A549 (cell line): ENCODE data around the gene DMRTC2. TPM values are rescaled to one million over a fixed set of nuclear protein-coding genes. Genes with fewer than 3 reads are reported as not detected.

ENCODE experiments used
- ATAC-seq, 2 experiments: fragments of 200-7000 bp in 1 of 2; fragments of >200 bp in 1 of 2; cut with Nextera tagmentation in 1 of 2; cut with Tn5 transposase in 1 of 2; 3 replicates each; pipeline versions ENCODE4 v1.8.0 to v1.9.1; 2018 to 2020; ENCODE audit warnings: mild to moderate bottlenecking in 1 of 2, moderate library complexity in 1 of 2
- CTCF ChIA-PET: fragments of 300-600 bp; sonication (Branson Sonifier 250); formaldehyde crosslinking; extraction: SDS; loops from one replicate; lab custom pipeline; 2021; ENCODE audit warnings: antibody characterized with exemption, inconsistent platforms; lab: Yijun Ruan, JAX
- POLR2A ChIA-PET: fragments of 350-600 bp; formaldehyde crosslinking; extraction: SDS; loops from one replicate; lab custom pipeline; 2021; ENCODE audit warnings: antibody characterized with exemption, inconsistent platforms; lab: Yijun Ruan, JAX
- DNase-seq, 2 experiments: peaks; one replicate each; pipeline versions ENCODE4 v3.0.0 to v3.0.0-alpha.2; 2011 to 2016; ENCODE audit warnings: low read depth in 1 of 2, low spot score in 1 of 2
- FAIRE-seq: peaks from 2 replicates; lab custom pipeline; 2011; peaks lifted over from hg19 to GRCh38; lab: Jason Lieb, UNC
- H3K27ac ChIP-seq, 2 experiments: fragments of >200 bp; sonication (Bioruptor Twin); formaldehyde crosslinking; 3 replicates each; pipeline ENCODE4 v1.5.1; 2016 to 2017
- H3K4me1 ChIP-seq: fragments of >200 bp; sonication (Bioruptor Twin); formaldehyde crosslinking; 3 replicates; pipeline ENCODE4 v1.6.1; 2016
- H3K4me2 ChIP-seq: fragments of >200 bp; sonication (Bioruptor Twin); formaldehyde crosslinking; 3 replicates; pipeline ENCODE4 v1.6.1; 2016
- H3K4me3 ChIP-seq: fragments of >200 bp; sonication (Bioruptor Twin); formaldehyde crosslinking; 3 replicates; pipeline ENCODE4 v1.5.1; 2016
- H3K9me3 ChIP-seq: fragments of >200 bp; sonication (Bioruptor Twin); formaldehyde crosslinking; 3 replicates; pipeline ENCODE4 v1.6.1; 2016
- ATOH8 ChIP-seq: fragments of 250-450 bp; sonication (Bioruptor Pico); IDR thresholded peaks from 2 replicates; pipeline ENCODE4 v1.5.0; 2020; ENCODE audit warnings: low read depth, mild to moderate bottlenecking, moderate library complexity
- BHLHE40 ChIP-seq: IDR thresholded peaks from 2 replicates; pipeline ENCODE4 v1.6.1; 2012; ENCODE audit warnings: low read depth, low read length, inconsistent platforms
- CBX2 ChIP-seq: fragments of 200-600 bp; sonication (generic); IDR thresholded peaks from 2 replicates; pipeline ENCODE4 v1.6.1; 2016; ENCODE audit warnings: low read depth, mild to moderate bottlenecking, borderline replicate concordance
- CBX8 ChIP-seq: fragments of 200-600 bp; sonication (generic); IDR thresholded peaks from 2 replicates; pipeline ENCODE4 v1.6.1; 2016
- CHD2 ChIP-seq: fragments of 150-350 bp; IDR thresholded peaks from 2 replicates; pipeline ENCODE4 v1.6.1; 2014; ENCODE audit warnings: low read length; ENCODE audit not compliant: partially characterized antibody
- E2F6 ChIP-seq: IDR thresholded peaks from 2 replicates; pipeline ENCODE4 v1.6.1; 2012; ENCODE audit warnings: low read depth, borderline replicate concordance
- ELK1 ChIP-seq: fragments of 150-350 bp; IDR thresholded peaks from 2 replicates; pipeline ENCODE4 v1.6.1; 2014; ENCODE audit warnings: low read depth, mild to moderate bottlenecking, low read length
- FOSL2 ChIP-seq, 2 experiments: fragments of 450-650 bp in 1 of 2; fragments of >200 bp in 1 of 2; sonication (Bioruptor Twin) in 1 of 2; formaldehyde crosslinking; IDR thresholded peaks; 2 replicates each; pipeline versions ENCODE4 v1.5.0 to v1.6.1; 2016 to 2020; ENCODE audit warnings: mild to moderate bottlenecking in 1 of 2, moderate library complexity in 1 of 2
- FOXS1 ChIP-seq: fragments of 250-450 bp; sonication (Bioruptor Pico); IDR thresholded peaks from 2 replicates; pipeline ENCODE4 v1.5.0; 2020; ENCODE audit warnings: mild to moderate bottlenecking, moderate library complexity
- HMGXB4 ChIP-seq: fragments of 250-450 bp; sonication (Bioruptor Pico); IDR thresholded peaks from 2 replicates; pipeline ENCODE4 v1.5.0; 2021; ENCODE audit warnings: mild to moderate bottlenecking, moderate library complexity, borderline replicate concordance
- HOXA7 ChIP-seq: fragments of 250-450 bp; sonication (Bioruptor Pico); IDR thresholded peaks from 2 replicates; pipeline ENCODE4 v1.5.0; 2020; ENCODE audit warnings: mild to moderate bottlenecking, moderate library complexity
- JUNB ChIP-seq: fragments of >200 bp; sonication (Bioruptor Twin); formaldehyde crosslinking; IDR thresholded peaks from 2 replicates; pipeline ENCODE4 v1.6.1; 2016
- KDM5A ChIP-seq: fragments of 200-600 bp; sonication (generic); IDR thresholded peaks from 2 replicates; pipeline ENCODE4 v1.6.1; 2016; ENCODE audit warnings: antibody characterized with exemption, mild to moderate bottlenecking
- MAX ChIP-seq: IDR thresholded peaks from 2 replicates; pipeline ENCODE4 v1.6.1; 2012
- MYC ChIP-seq: IDR thresholded peaks from 2 replicates; pipeline ENCODE4 v1.6.1; 2012; ENCODE audit warnings: mild to moderate bottlenecking, inconsistent platforms, low read length, improper control_type of control experiment, borderline replicate concordance
- PHF8 ChIP-seq: fragments of 200-600 bp; sonication (generic); IDR thresholded peaks from 2 replicates; pipeline ENCODE4 v1.6.1; 2016; ENCODE audit warnings: low read depth, mild to moderate bottlenecking, antibody characterized with exemption, moderate library complexity, borderline replicate concordance
- RAD21 ChIP-seq, 2 experiments: fragments of >200 bp in 1 of 2; sonication (Bioruptor Twin) in 1 of 2; formaldehyde crosslinking in 1 of 2; IDR thresholded peaks in 1 of 2; conservative IDR thresholded peaks in 1 of 2; 2 replicates in 1 of 2; 3 replicates in 1 of 2; pipeline ENCODE4 v1.6.1; 2012 to 2018; ENCODE audit warnings: inconsistent platforms in 1 of 2
- RFX5 ChIP-seq: fragments of 450-650 bp; IDR thresholded peaks from 2 replicates; pipeline ENCODE4 v1.7.1; 2014; ENCODE audit warnings: antibody characterized with exemption, mild to moderate bottlenecking, moderate library complexity
- RNF2 ChIP-seq: fragments of 200-600 bp; sonication (generic); IDR thresholded peaks from 2 replicates; pipeline ENCODE4 v1.6.1; 2016; ENCODE audit warnings: low read depth, mild to moderate bottlenecking, antibody characterized with exemption, moderate library complexity, borderline replicate concordance
- SREBF2 ChIP-seq: fragments of 450-650 bp; IDR thresholded peaks from 2 replicates; pipeline ENCODE4 v1.6.1; 2014; ENCODE audit warnings: mild to moderate bottlenecking, moderate library complexity
- TP53 ChIP-seq: fragments of 250-450 bp; sonication (Bioruptor Pico); IDR thresholded peaks from 2 replicates; pipeline ENCODE4 v1.5.0; 2021; ENCODE audit warnings: mild to moderate bottlenecking, moderate library complexity
- ZNF302 ChIP-seq: fragments of 250-450 bp; sonication (Bioruptor Pico); IDR thresholded peaks from 2 replicates; pipeline ENCODE4 v1.9.0; 2021; ENCODE audit warnings: inconsistent platforms, mild to moderate bottlenecking, moderate library complexity
- ZSCAN20 ChIP-seq: fragments of 250-450 bp; sonication (Bioruptor Pico); IDR thresholded peaks from 2 replicates; pipeline ENCODE4 v1.8.0; 2022; ENCODE audit warnings: mild to moderate bottlenecking, moderate library complexity
- WGBS: methylation state at CpG from one replicate; pipeline ENCODE4 v1.1.6; 2017; ENCODE audit errors: missing lambda C conversion rate; 5-methylcytosine and 5-hydroxymethylcytosine counted together
- polyA plus RNA-seq, 4 experiments: library from polyadenylated mRNA; depleted of rRNA in 3 of 4; stranded (reverse); fragments of >200 nt; fragmentation: RNase III in 1 of 4; extraction: RNeasy Plus Mini Kit Qiagen cat#74134 plus additional on column Dnase treatment in 1 of 4; gene quantifications; 2 replicates in 3 of 4; 3 replicates in 1 of 4; pipeline ENCODE4 v1.2.3, GENCODE V29; 2011 to 2017

Gene DMRTC2
- polyA plus RNA-seq, 2 of the 4 experiments (the other 2 are of a cell fraction): not detected

GRCh38 chr19:41883463-41883820 is 38.6 kb downstream of the DMRTC2 start:
- H3K4me2 ChIP-seq: peak overlapping the region; percentile 82
- ChIA-PET POLR2A (interaction anchor here (1.6 to 3.6 kb wide), 3 partner anchors 11 to 23 kb away, joined by 19 to 50 read pairs (median 23); partner anchors contain the start of gene RPS19), CTCF (interaction anchor here (1.0 to 6.5 kb wide), 9 partner anchors 10 to 74 kb away, joined by 3 to 63 read pairs (median 4); no protein-coding TSS in a partner anchor)
- no peaks in the 10 kb centered on the region for H3K9me3 ChIP-seq
- WGBS: 2% methylated on average over 23 of the region's 23 CpGs
- FAIRE-seq: no peak
- peak overlapping the region; percentile 81 to 87 for H3K27ac ChIP-seq
- ATAC-seq: peak; percentile 1 to 6; a peak in 4 of 6 replicates
- peak overlapping the region; percentile 78 for H3K4me3 ChIP-seq
- TF ChIP-seq HMGXB4 (CRISPR knock-in tag) (no peak), ATOH8 (0 out of 2 replicates have a peak, but pooled peaks have one; percentile 8), FOSL2 (IDR thresholded peaks at IDR 0.05) (no peak), FOSL2 (CRISPR knock-in tag; IDR thresholded peaks at IDR 0.05) (peak; percentile 15; the same call in 1 of the 2 replicates), RAD21 (conservative IDR thresholded peaks at IDR 0.05 in 1 of 2, IDR thresholded peaks at IDR 0.05 in 1 of 2) (no peak), RFX5 (no peak), ZNF302 (CRISPR knock-in tag) (no peak), BHLHE40 (no peak), CHD2 (no peak), E2F6 (no peak; the same call in 1 of the 2 replicates), ZSCAN20 (CRISPR knock-in tag) (no peak), JUNB (no peak), FOXS1 (CRISPR knock-in tag) (no peak), KDM5A (no peak), PHF8 (peak; percentile 44; the same call in 1 of the 2 replicates), MAX (peak; percentile 83), CBX8 (no peak), MYC (no peak; the same call in 1 of the 2 replicates), TP53 (CRISPR knock-in tag) (no peak), HOXA7 (CRISPR knock-in tag) (0 out of 2 replicates have a peak, but pooled peaks have one; percentile 11), RNF2 (peak; percentile 70; the same call in 1 of the 2 replicates), CBX2 (no peak), SREBF2 (no peak), ELK1 (no peak)
- TF ChIP-seq, all 56 proteins: peak for 6
- H3K4me1 ChIP-seq: peaks cover 15% of the 10 kb centered on the region
- DNase-seq: no peak
